ENCODE data around the gene NADSYN1. TPM values are rescaled to one million over a fixed set of nuclear protein-coding genes. Genes with fewer than 3 reads are reported as not detected.
"Not testable (repeated sequence)": the region's sequence is repeated elsewhere in the genome, so short reads cannot be mapped to it uniquely, and the experiment has no call there.

NADSYN1 gene
- total RNA-seq, 4 donors from 2014 or later: 183 to 349 (median 294) TPM

DNA sequence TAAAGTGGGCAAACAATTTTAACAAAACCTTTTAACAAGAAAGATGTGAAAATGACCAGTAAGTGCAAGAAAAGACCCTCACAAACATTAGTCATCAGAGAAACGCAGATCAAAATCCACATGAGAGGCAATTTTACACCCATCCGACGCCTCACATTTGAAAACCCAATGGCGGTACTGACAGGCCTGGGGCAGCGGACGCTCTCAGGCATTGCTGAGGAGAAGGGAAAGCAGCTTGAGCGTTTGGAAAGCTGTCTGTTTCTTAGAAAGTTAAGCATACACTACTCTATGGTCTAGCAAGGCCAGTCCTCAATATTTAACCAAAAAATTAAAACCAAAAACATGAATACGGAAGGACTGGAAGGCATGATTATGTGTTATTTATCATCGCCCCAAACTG is 82.8 kb downstream of the NADSYN1 start:
- Histone ChIP-seq H3K4me3 (no peak overlapping the region), H3K4me1 (no peaks in the 10 kb centered on the region), H3K9me3 (no peaks in the 10 kb centered on the region), H3K36me3 (no peaks in the 10 kb centered on the region), H3K27ac (no peak overlapping the region), H3K27me3 (no peaks in the 10 kb centered on the region)
- DNase-seq: peak in 1 of 3 donors; percentile 13
- TF ChIP-seq POLR2A (IDR thresholded peaks at IDR 0.05): no peak
- TF ChIP-seq, protein P1, sequence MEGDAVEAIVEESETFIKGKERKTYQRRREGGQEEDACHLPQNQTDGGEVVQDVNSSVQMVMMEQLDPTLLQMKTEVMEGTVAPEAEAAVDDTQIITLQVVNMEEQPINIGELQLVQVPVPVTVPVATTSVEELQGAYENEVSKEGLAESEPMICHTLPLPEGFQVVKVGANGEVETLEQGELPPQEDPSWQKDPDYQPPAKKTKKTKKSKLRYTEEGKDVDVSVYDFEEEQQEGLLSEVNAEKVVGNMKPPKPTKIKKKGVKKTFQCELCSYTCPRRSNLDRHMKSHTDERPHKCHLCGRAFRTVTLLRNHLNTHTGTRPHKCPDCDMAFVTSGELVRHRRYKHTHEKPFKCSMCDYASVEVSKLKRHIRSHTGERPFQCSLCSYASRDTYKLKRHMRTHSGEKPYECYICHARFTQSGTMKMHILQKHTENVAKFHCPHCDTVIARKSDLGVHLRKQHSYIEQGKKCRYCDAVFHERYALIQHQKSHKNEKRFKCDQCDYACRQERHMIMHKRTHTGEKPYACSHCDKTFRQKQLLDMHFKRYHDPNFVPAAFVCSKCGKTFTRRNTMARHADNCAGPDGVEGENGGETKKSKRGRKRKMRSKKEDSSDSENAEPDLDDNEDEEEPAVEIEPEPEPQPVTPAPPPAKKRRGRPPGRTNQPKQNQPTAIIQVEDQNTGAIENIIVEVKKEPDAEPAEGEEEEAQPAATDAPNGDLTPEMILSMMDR (IDR thresholded peaks at IDR 0.05): no peak

DNA sequence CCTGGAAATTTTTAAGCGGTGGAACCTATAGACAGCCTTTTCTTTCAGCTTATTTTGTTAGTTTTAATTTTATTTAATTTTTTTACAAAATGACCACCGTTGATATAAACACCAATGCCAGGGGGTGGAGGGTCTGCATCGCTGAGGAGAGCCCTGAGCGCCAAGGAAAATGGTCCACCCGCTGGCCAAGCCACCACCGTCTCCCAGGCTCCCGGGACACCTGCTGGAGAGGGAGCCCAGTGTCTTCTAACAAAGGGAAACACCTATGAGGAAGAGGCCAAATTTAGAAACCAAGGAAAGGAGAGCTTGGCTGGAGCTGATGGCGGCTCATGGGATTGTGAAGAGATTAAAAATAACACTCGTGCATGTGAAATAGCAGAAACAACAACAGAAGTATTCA is 84.5 kb downstream of the NADSYN1 start:
- H3K4me3 ChIP-seq: no peak overlapping the region
- H3K9me3 ChIP-seq: no peaks in the 10 kb centered on the region
- TF ChIP-seq, protein P1 (IDR thresholded peaks at IDR 0.05): no peak
- no peak for TF ChIP-seq POLR2A (IDR thresholded peaks at IDR 0.05)
- no peaks in the 10 kb centered on the region for H3K4me1 ChIP-seq
- no peaks in the 10 kb centered on the region for H3K27me3 ChIP-seq
- DNase-seq: peak in 1 of 3 donors; percentile 36
- no peak overlapping the region for H3K27ac ChIP-seq
- H3K36me3 ChIP-seq: no peaks in the 10 kb centered on the region

DNA sequence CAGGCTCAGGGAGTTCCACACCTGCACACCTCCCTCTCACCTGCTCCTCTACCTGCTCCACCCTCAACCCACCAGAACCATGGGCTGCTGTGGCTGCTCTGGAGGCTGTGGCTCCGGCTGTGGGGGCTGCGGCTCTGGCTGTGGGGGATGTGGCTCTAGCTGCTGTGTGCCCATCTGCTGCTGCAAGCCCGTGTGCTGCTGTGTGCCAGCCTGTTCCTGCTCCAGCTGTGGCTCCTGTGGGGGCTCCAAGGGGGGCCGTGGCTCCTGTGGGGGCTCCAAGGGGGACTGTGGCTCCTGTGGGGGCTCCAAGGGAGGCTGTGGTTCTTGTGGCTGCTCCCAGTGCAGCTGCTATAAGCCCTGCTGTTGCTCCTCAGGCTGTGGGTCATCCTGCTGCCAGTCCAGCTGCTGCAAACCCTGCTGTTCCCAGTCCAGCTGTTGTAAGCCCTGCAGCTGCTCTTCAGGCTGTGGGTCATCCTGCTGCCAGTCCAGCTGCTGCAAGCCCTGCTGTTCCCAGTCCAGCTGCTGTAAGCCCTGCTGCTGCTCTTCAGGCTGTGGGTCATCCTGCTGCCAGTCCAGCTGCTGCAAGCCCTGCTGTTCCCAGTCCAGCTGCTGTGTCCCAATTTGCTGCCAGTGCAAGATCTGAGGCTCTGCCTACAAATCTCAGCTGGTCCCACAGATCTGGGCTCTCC is 85.1 kb downstream of the NADSYN1 start, which contains the start of gene KRTAP5-8:
Gene KRTAP5-8 (plus strand): TSS at position 49 of the 689 bp plus-strand sequence. CDS start 31 bp downstream, at position 80.
- H3K4me1 ChIP-seq, H3K27ac ChIP-seq, H3K36me3 ChIP-seq, H3K4me3 ChIP-seq, H3K27me3 ChIP-seq, H3K9me3 ChIP-seq: not testable (repeated sequence)
- peak in 1 of 3 donors; percentile 13 for DNase-seq

DNA sequence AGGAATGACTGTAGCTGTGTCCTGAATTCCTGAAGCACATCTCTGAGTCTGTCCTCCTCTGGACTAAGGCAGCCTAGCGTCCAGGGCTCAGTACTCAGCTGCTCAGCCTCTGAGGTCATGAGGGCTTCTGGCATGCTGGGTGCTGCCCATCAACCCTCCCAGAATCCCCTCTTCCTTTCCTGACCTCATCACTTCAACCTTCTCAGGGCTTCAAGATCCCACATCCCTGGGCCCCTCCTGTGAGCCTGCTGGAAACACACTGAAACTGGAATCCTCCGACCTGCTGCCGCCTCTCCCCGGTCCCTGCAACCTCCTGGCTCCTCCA is 85.6 kb downstream of the NADSYN1 start:
- Histone ChIP-seq H3K4me3 (no peak overlapping the region), H3K4me1 (no peaks in the 10 kb centered on the region), H3K27me3 (no peaks in the 10 kb centered on the region), H3K36me3 (no peaks in the 10 kb centered on the region), H3K27ac (no peak overlapping the region), H3K9me3 (no peaks in the 10 kb centered on the region)
- DNase-seq: peak in 1 of 3 donors; percentile 2
- TF ChIP-seq, protein P1 (IDR thresholded peaks at IDR 0.05): no peak
- TF ChIP-seq POLR2A (IDR thresholded peaks at IDR 0.05): no peak

DNA sequence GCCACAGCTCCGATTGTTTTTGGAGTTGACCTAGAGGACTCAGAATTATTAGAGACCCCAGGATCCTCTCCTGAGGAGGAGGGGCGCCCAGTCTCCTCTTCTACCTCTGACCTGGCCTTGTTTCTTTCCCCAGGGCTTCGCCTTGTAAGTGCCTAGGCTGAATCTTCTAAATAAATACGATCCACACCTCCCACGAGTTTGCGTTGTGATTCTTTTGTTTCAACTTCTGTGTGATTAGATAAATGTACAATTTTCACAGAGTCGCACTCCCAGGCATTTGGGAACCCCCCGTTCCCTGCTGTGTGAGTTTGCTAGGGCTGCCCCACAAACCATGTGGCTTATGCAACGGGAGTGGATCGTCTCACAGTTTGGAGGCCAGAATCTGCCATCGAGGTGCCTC is 86.0 kb downstream of the NADSYN1 start:
- H3K27me3 ChIP-seq: no peaks in the 10 kb centered on the region
- no peaks in the 10 kb centered on the region for H3K9me3 ChIP-seq
- no peak for TF ChIP-seq POLR2A (IDR thresholded peaks at IDR 0.05)
- TF ChIP-seq, protein P1 (IDR thresholded peaks at IDR 0.05): no peak
- H3K4me1 ChIP-seq: no peaks in the 10 kb centered on the region
- H3K4me3 ChIP-seq: no peak overlapping the region
- H3K36me3 ChIP-seq: no peaks in the 10 kb centered on the region
- peak in 1 of 3 donors; percentile 2 for DNase-seq
- H3K27ac ChIP-seq: no peak overlapping the region

DNA sequence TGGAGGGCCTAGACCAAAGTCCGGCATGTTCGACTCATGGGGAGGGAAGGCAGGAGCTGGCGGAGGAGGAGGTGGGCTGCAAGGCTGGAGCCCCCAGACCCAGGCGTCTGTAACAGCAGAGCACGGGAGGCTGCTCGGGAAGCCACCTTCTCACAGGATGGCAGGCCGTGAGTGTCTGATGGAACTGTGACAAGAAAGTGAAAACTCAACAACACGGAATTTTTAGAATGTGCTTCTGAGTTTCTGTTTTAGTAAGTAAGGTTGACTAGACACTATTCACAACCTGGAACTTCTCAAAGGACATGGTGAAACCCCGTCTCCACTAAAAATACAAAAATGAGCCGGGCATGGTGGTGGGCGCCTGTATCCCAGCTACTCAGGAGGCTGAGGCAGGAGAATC is 87.0 kb downstream of the NADSYN1 start:
- H3K4me3 ChIP-seq, H3K27ac ChIP-seq, H3K36me3 ChIP-seq, H3K27me3 ChIP-seq, DNase-seq, H3K9me3 ChIP-seq, H3K4me1 ChIP-seq: not testable (repeated sequence)

DNA sequence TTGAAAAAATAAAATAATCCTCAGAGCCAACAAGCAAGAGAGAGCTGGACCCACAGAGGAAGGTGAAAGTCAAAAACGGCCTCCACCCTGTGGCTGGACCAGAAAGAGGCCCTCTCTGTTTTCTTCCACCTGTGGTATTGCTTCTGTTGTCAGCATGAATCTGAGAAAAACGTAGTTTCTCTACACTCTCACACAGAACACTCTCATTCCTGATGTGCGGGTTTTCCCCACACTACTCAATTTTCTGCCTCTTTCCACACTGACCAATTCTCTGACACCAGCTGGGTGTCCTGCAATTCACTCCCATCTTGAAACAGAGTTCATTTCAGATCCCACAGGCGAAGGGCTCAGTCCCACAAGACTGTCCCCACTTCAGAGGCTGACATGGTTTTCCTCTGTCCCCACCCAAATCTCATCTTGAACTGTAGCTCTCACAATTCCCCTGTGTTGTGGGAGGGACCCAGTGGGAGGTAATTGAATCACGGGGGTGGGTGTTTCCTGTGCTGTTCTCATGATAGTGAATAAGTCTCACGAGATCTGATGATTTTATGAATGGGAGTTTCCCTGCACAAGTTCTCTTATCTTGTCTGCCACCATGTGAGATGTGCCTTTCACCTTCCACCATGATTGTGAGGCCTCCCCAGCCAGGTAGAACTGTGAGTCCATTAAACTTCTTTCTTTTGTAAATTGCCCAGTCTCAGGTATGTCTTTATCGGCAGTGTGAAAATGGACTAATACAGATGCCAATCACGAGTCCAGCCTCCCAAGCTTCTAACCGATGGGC is 87.7 kb downstream of the NADSYN1 start:
- H3K4me1 ChIP-seq, H3K4me3 ChIP-seq, H3K36me3 ChIP-seq, H3K27me3 ChIP-seq, H3K27ac ChIP-seq, H3K9me3 ChIP-seq: not testable (repeated sequence)
- DNase-seq: peak in 1 of 3 donors; percentile 28
